Islet of Langerhans (tissue), 1 donor: Measurements from ENCODE around the gene PRDM9.
"Not testable (repeated sequence)": the region's sequence is repeated elsewhere in the genome, so short reads cannot be mapped to it uniquely, and the experiment has no call there.

Experiments used
- FAIRE-seq: peaks from one replicate; lab custom pipeline; 2011; peaks lifted over from hg19 to GRCh38; lab: Jason Lieb, UNC

The PRDM9 gene

DNA sequence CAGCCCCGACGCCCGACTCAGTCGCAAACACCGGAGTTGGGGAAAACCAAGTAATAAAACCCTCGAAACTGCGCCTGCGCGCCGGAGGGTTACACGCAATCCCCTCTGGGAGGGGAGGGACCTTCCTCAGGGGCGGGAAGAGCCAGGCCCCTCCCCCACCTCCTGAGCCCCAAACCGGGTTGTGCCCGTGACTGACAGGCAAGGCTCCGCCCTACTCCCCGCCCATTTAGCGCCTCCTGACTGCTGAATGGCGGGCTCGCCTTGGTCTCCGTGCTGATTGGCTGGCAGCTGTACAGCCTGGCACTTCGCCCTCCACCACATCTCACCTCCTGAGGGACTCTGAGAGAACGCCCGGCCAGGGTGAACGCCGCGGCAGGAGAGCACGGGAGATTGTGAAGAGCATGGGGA is at the start of gene PRDM9:
Gene PRDM9 (plus strand): TSS at position 332 of the 408 bp plus-strand sequence. CDS start 1,425 bp downstream, outside the sequence.
- no peak for FAIRE-seq

GRCh38 chr5:23457780-23458179 is 49.6 kb upstream of the PRDM9 start:
- no peak for FAIRE-seq

DNA sequence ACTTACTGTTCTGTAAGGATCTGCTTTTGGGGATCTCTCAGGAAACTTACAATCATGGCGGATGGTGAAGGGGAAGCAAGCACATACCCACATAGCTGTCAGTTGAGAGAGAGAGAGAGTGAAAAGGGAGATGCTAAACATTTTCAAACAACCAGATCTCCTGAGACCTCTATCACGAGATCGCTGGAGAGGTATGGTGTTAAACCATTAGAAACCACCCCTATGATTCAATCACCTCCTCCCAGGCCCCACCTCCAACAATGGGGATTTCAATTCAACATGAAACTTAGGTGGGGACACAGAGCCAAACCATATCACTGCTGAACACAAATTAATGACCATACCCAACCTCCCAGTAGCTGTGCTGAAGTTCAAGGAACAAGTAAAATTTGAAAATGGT is 48.2 kb upstream of the PRDM9 start:
- no peak for FAIRE-seq

DNA sequence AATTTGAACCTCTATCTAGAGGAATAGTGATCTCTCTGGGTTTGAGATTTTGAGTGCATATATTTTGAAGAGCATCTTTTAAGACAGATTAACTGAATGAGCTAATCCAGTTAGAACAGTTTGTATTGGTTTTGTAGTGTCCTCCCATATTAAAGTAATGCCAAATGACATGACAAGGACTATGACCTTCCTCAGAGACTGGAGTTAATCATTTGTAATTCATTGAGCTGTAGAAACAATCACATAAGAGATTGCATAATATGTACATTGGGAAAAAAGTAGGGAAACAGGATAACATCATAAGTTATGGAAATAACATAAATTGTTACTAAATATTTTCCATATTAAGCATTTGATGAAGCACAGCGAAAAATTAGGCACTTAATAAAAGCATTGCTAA is 45.8 kb upstream of the PRDM9 start:
- no peak for FAIRE-seq

- FAIRE-seq: no peak
These were observed 41.0 kb upstream of the PRDM9 start for GRCh38 chr5:23466401-23466912.

GRCh38 chr5:23468658-23469057 is 38.8 kb upstream of the PRDM9 start:
- FAIRE-seq: peak; percentile 5

- no peak for FAIRE-seq
These were observed 33.5 kb upstream of the PRDM9 start for GRCh38 chr5:23473915-23474314.

- no peak for FAIRE-seq
These were observed 33.1 kb upstream of the PRDM9 start for GRCh38 chr5:23474315-23474714.

- FAIRE-seq: no peak
These were observed 30.8 kb upstream of the PRDM9 start for GRCh38 chr5:23476580-23476979.

DNA sequence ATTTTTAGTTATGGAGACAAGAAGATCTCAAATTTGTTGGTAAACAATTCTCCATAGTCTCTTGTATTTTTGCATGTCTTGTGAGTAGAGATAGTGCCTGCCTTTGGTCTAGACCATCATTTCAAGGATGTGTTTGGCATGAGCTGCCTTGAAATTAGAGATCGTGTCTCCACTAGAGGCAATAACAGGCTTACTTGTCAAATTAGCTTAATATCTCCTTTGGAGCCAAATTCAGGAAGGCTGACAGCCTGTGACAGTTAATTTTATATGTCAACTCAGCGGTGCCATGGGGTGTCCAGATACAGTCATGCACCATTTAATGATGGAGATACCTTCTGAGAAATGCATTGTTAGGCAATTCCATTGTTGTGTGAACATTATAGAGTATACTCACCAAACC is 24.8 kb upstream of the PRDM9 start:
- no peak for FAIRE-seq

GRCh38 chr5:23483090-23483489 is 24.3 kb upstream of the PRDM9 start:
- FAIRE-seq: no peak

GRCh38 chr5:23484096-23484495 is 23.3 kb upstream of the PRDM9 start:
- FAIRE-seq: no peak

DNA sequence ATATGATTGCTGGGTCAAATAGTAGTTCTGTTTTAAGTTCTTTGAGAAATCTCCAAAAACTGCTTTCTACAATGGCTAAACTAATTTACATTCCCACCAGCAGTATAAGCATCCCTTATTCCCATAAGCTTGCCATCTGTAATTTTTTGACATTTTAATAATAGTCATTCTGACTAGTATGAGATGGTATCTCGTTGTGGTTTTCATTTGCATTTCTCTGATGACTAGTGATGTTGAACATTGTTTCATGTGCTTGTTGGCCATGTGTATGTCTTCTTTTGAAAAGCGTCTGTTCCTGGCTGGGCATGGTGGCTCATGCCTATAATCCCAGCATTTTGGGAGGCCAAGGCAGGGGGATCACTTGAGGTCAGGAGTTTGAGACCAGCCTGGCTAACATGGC is 21.2 kb upstream of the PRDM9 start:
- not testable (repeated sequence) for FAIRE-seq

DNA sequence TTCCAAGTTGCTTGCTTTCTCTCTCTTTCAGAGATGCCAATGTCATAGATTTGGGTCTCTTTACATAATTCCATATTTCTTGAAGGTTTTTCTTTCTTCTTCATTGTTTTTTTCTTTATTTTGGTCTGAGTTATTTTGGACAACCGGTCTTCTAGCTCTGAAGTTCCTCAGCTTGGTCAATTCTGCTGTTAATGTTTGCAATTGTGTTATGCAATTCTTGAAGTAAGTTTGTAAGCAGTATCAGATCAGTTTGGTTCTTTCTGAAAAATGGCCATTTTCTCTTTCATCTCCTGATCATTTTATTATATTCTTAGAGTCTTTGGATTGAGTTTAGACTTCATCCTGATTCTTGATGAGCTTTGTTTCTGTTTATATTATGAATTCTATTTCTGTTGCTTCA is 16.4 kb upstream of the PRDM9 start:
- no peak for FAIRE-seq

DNA sequence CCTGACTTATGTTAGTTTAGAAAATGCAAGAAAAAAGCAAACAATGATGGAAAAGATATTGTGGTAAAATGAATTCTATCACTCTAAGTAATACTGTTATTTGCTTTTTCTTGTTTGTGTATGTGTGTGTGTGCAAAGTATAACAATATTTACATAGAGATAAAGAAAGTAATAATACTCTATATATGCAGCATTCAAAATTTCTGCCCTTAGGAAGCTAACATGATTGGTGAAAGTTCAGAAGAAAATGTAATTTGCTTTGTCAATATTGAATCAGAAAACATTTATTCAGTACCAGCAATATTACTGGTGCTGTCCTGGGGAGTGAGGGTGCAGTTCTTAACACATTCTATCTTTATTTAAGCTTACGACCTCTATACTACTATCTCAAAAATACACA is 12.9 kb upstream of the PRDM9 start:
- peak; percentile 94 for FAIRE-seq

DNA sequence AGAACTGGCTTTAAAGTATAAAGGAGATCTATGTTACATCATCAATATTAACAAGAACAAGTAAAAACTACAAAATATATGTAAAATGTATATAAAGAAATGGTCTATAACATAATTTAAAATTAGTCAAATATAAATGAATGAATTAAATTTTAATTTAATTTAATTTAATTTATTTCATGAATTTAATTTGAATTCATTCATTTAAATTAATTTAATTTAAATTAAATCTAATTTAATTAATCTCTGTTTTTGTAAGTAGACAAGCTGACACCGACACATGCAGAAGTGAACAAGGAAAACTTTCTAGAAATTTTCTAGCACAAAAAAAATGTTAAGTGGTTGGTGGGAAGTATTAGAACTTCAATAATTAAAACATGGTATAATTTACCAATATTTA is 10.8 kb upstream of the PRDM9 start:
- FAIRE-seq: peak; percentile 13

- FAIRE-seq: no peak
These were observed 826 bp upstream of the PRDM9 start for GRCh38 chr5:23506329-23507236.

DNA sequence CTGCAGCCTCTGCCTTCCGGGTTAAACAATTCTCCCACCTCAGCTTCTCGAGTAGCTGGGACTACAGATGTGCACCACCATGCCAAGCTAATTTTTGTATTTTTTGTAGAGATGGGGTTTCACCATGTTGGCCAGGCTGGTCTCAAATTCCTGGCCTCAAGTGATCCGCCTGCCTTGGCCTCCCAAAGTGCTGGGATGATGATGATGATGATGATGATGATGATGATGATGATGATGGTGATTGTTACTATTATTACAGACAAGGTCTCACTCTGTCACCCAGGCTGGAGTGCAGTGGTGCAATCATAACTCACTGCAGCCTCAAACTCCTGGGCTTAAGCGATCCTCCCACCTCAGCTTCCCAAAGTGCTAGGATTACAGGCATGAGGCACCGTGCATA is 3.0 kb downstream of the PRDM9 start:
- FAIRE-seq: not testable (repeated sequence)

GRCh38 chr5:23522553-23522952 is 15.1 kb downstream of the PRDM9 start:
- FAIRE-seq: no peak

DNA sequence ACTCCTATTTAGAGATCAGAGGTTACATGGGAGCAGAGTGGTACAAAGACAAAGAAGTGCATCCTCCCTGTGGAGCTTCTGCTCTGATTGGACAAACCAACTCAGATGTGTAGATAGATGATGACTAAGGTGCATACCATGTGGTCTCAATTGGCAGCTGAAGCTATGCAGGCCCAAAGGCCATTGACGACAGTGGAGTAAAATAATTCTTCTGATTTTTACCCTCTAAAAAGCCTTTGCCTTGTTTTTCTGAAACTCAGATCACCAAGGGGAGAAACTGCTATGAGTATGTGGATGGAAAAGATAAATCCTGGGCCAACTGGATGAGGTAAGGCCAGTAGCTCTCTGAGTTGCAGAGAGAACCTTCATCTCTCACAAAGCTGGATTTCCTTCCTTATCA is 15.6 kb downstream of the PRDM9 start:
- FAIRE-seq: no peak

GRCh38 chr5:23523998-23524397 is 16.6 kb downstream of the PRDM9 start:
- FAIRE-seq: no peak

DNA sequence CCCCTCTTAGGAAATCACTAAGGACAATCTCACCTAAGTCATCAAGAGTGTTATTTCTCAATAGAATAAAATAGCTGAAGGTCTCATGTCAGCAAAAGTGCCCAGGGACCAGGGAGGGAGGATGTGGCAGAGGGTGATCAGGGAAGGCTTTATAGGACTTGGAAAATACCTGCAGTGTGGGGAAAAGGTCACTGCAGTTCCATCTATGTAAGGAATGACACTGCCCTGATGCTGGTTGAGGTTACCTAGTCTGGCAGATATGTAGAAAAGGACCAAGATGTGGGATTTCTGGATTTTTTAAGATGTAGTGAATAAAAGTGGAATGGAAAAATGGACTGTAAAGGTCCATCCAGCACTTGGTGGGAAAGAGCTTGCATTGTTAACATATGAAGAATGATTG is 18.3 kb downstream of the PRDM9 start:
- FAIRE-seq: no peak

DNA sequence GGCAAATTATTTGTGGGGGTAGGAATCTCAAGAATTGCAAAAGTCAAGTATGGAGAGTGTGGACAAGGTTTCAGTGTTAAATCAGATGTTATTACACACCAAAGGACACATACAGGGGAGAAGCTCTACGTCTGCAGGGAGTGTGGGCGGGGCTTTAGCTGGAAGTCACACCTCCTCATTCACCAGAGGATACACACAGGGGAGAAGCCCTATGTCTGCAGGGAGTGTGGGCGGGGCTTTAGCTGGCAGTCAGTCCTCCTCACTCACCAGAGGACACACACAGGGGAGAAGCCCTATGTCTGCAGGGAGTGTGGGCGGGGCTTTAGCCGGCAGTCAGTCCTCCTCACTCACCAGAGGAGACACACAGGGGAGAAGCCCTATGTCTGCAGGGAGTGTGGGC is 19.2 kb downstream of the PRDM9 start:
- FAIRE-seq: not testable (repeated sequence)
